Neural cell (in vitro differentiated cells): Measurements from ENCODE around the gene ODC1.

Source experiments
- EZH2 ChIP-seq: fragments of 200-600, 300-800 bp; shearing (Covaris generic), sonication (generic); IDR thresholded peaks from 2 replicates; pipeline ENCODE4 v1.6.1; 2014; ENCODE audit warnings: antibody characterized with exemption, low read length, borderline replicate concordance, mild to moderate bottlenecking; ENCODE audit not compliant: insufficient read depth, poor library complexity, severe bottlenecking
- POLR2AphosphoS5 ChIP-seq: IDR thresholded peaks from 2 replicates; pipeline ENCODE4 v1.6.1; 2012
- SMC3 ChIP-seq: fragments of 450-650 bp; conservative IDR thresholded peaks from 2 replicates; pipeline ENCODE4 v1.6.1; 2014; ENCODE audit warnings: antibody characterized with exemption, mild to moderate bottlenecking, moderate library complexity; ENCODE audit not compliant: poor library complexity
- TAF1 ChIP-seq: IDR thresholded peaks from 2 replicates; pipeline ENCODE4 v1.6.1; 2012; ENCODE audit warnings: low read depth
- TF ChIP-seq, protein P1 (sequence below): fragments of 450-650 bp; IDR thresholded peaks from 2 replicates; pipeline ENCODE4 v1.5.1; 2014; ENCODE audit warnings: antibody characterized with exemption, mild to moderate bottlenecking, moderate library complexity; ENCODE audit not compliant: poor library complexity, severe bottlenecking

DNA sequence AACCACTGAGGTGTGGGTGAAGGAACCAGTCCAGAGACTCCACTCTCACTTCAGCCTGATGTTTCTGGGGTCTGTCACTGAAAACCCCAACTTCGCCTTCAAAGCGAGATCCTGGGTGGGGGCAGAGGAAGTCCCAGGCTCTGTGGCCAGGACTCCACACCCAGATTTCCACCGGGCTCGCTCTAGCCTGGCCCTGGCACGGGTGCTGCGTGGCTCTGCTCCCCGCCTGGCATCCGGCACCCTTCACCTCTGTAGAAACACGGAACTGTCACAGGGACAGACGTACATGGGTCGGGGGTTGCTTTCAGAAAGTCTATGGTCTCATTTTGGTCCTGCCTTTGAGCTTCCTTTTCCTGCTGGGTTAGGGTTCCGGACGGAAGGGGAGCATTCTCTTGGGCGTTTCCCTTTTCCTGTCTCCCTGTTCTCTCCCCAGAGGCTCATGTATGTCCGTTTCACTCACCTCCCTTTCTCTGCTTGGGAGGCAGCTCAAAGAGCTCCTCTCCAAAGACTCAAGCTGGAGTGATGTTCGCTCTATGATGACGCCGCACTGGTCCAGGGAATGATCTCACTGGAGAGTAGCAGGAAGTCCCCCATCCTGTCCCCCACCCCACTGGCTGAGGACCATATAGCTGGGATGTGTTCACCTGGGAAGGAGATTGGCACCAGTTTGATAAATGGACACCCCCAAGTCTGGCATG is 41.5 kb downstream of the ODC1 start:
- TF ChIP-seq, protein P1, sequence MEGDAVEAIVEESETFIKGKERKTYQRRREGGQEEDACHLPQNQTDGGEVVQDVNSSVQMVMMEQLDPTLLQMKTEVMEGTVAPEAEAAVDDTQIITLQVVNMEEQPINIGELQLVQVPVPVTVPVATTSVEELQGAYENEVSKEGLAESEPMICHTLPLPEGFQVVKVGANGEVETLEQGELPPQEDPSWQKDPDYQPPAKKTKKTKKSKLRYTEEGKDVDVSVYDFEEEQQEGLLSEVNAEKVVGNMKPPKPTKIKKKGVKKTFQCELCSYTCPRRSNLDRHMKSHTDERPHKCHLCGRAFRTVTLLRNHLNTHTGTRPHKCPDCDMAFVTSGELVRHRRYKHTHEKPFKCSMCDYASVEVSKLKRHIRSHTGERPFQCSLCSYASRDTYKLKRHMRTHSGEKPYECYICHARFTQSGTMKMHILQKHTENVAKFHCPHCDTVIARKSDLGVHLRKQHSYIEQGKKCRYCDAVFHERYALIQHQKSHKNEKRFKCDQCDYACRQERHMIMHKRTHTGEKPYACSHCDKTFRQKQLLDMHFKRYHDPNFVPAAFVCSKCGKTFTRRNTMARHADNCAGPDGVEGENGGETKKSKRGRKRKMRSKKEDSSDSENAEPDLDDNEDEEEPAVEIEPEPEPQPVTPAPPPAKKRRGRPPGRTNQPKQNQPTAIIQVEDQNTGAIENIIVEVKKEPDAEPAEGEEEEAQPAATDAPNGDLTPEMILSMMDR, result no peak
- no peak for TF ChIP-seq POLR2AphosphoS5
- TF ChIP-seq EZH2, result no peak
- no peak for TF ChIP-seq TAF1
- TF ChIP-seq SMC3, result no peak
